ENCODE results near the gene GFAP. TPM values are rescaled to one million over a fixed set of nuclear protein-coding genes. Genes with fewer than 3 reads are reported as not detected.

GFAP gene
- total RNA-seq, 2 experiments from 2014 or later: not detected

DNA sequence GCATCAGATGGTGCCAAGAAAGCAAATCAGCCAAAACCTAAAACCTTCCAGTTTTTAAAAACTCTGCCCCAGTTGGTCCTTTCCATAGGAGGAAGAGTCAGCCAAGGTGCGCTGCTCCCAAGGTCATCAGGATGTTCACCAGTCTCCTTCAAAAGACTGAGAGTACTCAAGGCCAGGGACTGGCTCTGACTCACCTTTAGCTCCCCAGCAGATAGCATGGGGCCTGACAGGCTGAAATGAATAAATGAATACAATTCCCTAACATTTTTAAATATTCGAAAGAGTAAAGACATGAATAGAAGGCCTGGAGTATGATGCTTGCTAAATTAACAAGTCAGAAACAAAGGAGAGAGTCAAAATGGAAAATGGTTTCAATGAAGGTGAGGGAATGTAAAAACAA lies 35.2 kb downstream of the GFAP start:
- no peaks in the 10 kb centered on the region for H3K4me1 Mint-ChIP-seq (ENCODE audit: low read depth)
- H3K4me3 ChIP-seq (ENCODE audit: low read length): no peak overlapping the region
- H3K4me1 ChIP-seq (ENCODE audit: insufficient read depth, low read length): no peaks in the 10 kb centered on the region
- intact Hi-C loops (cut with DNase I, micrococcal nuclease): no loop called here
- no peak for ATAC-seq (ENCODE audit: poor library complexity)
- no peaks in the 10 kb centered on the region for H3K27me3 Mint-ChIP-seq
- TF ChIP-seq, protein P1, sequence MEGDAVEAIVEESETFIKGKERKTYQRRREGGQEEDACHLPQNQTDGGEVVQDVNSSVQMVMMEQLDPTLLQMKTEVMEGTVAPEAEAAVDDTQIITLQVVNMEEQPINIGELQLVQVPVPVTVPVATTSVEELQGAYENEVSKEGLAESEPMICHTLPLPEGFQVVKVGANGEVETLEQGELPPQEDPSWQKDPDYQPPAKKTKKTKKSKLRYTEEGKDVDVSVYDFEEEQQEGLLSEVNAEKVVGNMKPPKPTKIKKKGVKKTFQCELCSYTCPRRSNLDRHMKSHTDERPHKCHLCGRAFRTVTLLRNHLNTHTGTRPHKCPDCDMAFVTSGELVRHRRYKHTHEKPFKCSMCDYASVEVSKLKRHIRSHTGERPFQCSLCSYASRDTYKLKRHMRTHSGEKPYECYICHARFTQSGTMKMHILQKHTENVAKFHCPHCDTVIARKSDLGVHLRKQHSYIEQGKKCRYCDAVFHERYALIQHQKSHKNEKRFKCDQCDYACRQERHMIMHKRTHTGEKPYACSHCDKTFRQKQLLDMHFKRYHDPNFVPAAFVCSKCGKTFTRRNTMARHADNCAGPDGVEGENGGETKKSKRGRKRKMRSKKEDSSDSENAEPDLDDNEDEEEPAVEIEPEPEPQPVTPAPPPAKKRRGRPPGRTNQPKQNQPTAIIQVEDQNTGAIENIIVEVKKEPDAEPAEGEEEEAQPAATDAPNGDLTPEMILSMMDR (IDR thresholded peaks at IDR 0.05): no peak
- ChIA-PET CTCF (no interaction called here), POLR2A (no interaction called here)
- no peaks in the 10 kb centered on the region for H3K27me3 ChIP-seq (ENCODE audit: control insufficient read depth in 1 of 2, insufficient read depth in 2 of 2, low read length in 2 of 2)
- no peak overlapping the region for H3K27ac Mint-ChIP-seq
- H3K9me3 ChIP-seq (ENCODE audit: control insufficient read depth in 1 of 2, insufficient read depth in 1 of 2, low read length in 2 of 2): no peaks in the 10 kb centered on the region
- no peak for DNase-seq
- peaks cover 90% of the 10 kb centered on the region for H3K36me3 ChIP-seq (ENCODE audit: insufficient read depth, low read length)
- no peaks in the 10 kb centered on the region for H3K9me3 Mint-ChIP-seq
- no peak overlapping the region for H3K4me3 Mint-ChIP-seq
- peaks cover 88% of the 10 kb centered on the region for H3K36me3 Mint-ChIP-seq (ENCODE audit: low read depth)
- no peak overlapping the region for H3K27ac ChIP-seq (ENCODE audit: low read depth in 1 of 2, low read length in 2 of 2)

- intact Hi-C loops (cut with DNase I, micrococcal nuclease): no loop called here
- Histone ChIP-seq H3K27me3 (ENCODE audit: control insufficient read depth in 1 of 2, insufficient read depth in 2 of 2, low read length in 2 of 2) (no peaks in the 10 kb centered on the region), H3K36me3 (ENCODE audit: insufficient read depth, low read length) (peaks cover 90% of the 10 kb centered on the region), H3K4me1 (ENCODE audit: insufficient read depth, low read length) (no peaks in the 10 kb centered on the region), H3K27ac (ENCODE audit: low read depth in 1 of 2, low read length in 2 of 2) (no peak overlapping the region), H3K4me3 (ENCODE audit: low read length) (no peak overlapping the region), H3K9me3 (ENCODE audit: control insufficient read depth in 1 of 2, insufficient read depth in 1 of 2, low read length in 2 of 2) (no peaks in the 10 kb centered on the region)
- no peak overlapping the region for H3K27ac Mint-ChIP-seq
- H3K4me3 Mint-ChIP-seq: no peak overlapping the region
- peaks cover 87% of the 10 kb centered on the region for H3K36me3 Mint-ChIP-seq (ENCODE audit: low read depth)
- DNase-seq (no peak), ATAC-seq (ENCODE audit: poor library complexity) (no peak)
- POLR2A ChIA-PET: interaction anchor here (1.5 kb wide), 1 partner anchor 19 kb away, joined by 3 read pairs; the partner anchor contains the start of gene EFTUD2
- TF ChIP-seq, protein P1 (IDR thresholded peaks at IDR 0.05): no peak
- H3K27me3 Mint-ChIP-seq: no peaks in the 10 kb centered on the region
- H3K4me1 Mint-ChIP-seq (ENCODE audit: low read depth): no peaks in the 10 kb centered on the region
- CTCF ChIA-PET: interaction anchor here (0.5 to 1.3 kb wide), 4 partner anchors 9 to 100 kb away, joined by 3 to 6 read pairs (median 3); no protein-coding TSS in a partner anchor
- no peaks in the 10 kb centered on the region for H3K9me3 Mint-ChIP-seq
Measured at GRCh38 chr17:44879376-44879775, 35.9 kb downstream of the GFAP start.

- POLR2A ChIA-PET: interaction anchor here (1.5 kb wide), 1 partner anchor 20 kb away, joined by 3 read pairs; the partner anchor contains the start of gene EFTUD2
- peaks cover 89% of the 10 kb centered on the region for H3K36me3 Mint-ChIP-seq (ENCODE audit: low read depth)
Measured at GRCh38 chr17:44878627-44879221, 36.6 kb downstream of the GFAP start.

More at GRCh38 chr17:44878627-44879221, 36.6 kb downstream of the GFAP start:
- Mint-ChIP-seq H3K27me3 (no peaks in the 10 kb centered on the region), H3K4me1 (ENCODE audit: low read depth) (no peaks in the 10 kb centered on the region), H3K9me3 (no peaks in the 10 kb centered on the region), H3K27ac (no peak overlapping the region), H3K4me3 (no peak overlapping the region)
- H3K4me1 ChIP-seq (ENCODE audit: insufficient read depth, low read length): no peaks in the 10 kb centered on the region
- peaks cover 89% of the 10 kb centered on the region for H3K36me3 ChIP-seq (ENCODE audit: insufficient read depth, low read length)
- CTCF ChIA-PET: interaction anchor here (0.5 to 1.3 kb wide), 7 partner anchors 9 to 143 kb away, joined by 3 to 6 read pairs (median 3); no protein-coding TSS in a partner anchor
- no peaks in the 10 kb centered on the region for H3K27me3 ChIP-seq (ENCODE audit: control insufficient read depth in 1 of 2, insufficient read depth in 2 of 2, low read length in 2 of 2)
- DNase-seq: peak in 4 of 14 experiments; percentile 36 to 48 (median 45)
- intact Hi-C loops (cut with DNase I, micrococcal nuclease): no loop called here
- no peaks in the 10 kb centered on the region for H3K9me3 ChIP-seq (ENCODE audit: control insufficient read depth in 1 of 2, insufficient read depth in 1 of 2, low read length in 2 of 2)
- H3K4me3 ChIP-seq (ENCODE audit: low read length): no peak overlapping the region
- no peak overlapping the region for H3K27ac ChIP-seq (ENCODE audit: low read depth in 1 of 2, low read length in 2 of 2)
- TF ChIP-seq, protein P1 (IDR thresholded peaks at IDR 0.05): peak; percentile 66
- peak; percentile 37 for ATAC-seq (ENCODE audit: poor library complexity)

All from CD4-positive, alpha-beta T cell (primary cell).